Smooth muscle cell (in vitro differentiated cells): ENCODE results near the gene ESRRB. TPM values are rescaled to one million over a fixed set of nuclear protein-coding genes. Genes with fewer than 3 reads are reported as not detected.

Experiments
- DNase-seq: peaks from one replicate; lab custom pipeline; 2025; ENCODE audit not compliant: unreplicated experiment; lab: John Stamatoyannopoulos, UW
- H2AFZ ChIP-seq: fragments of 200-600 bp; sonication (generic); 2 replicates; pipeline ENCODE4 v1.6.0; 2016; ENCODE audit warnings: antibody characterized with exemption, low read depth, mild to moderate bottlenecking
- H3F3A ChIP-seq: fragments of 200-600 bp; sonication (generic); 2 replicates; pipeline ENCODE4 v1.6.0; 2017; ENCODE audit warnings: antibody characterized with exemption, low read depth
- H3K27ac ChIP-seq: fragments of 200-600 bp; sonication (generic); 2 replicates; pipeline ENCODE4 v1.5.1; 2016; ENCODE audit warnings: low read depth, mild to moderate bottlenecking
- H3K27me3 ChIP-seq: fragments of 200-600 bp; sonication (generic); 2 replicates; pipeline ENCODE4 v1.6.1; 2016; ENCODE audit warnings: low read depth, mild to moderate bottlenecking
- H3K36me3 ChIP-seq: fragments of 200-600 bp; sonication (generic); 2 replicates; pipeline ENCODE4 v1.5.1; 2016; ENCODE audit warnings: low read depth
- H3K4me1 ChIP-seq: fragments of 200-600 bp; sonication (generic); 2 replicates; pipeline ENCODE4 v1.5.1; 2016; ENCODE audit warnings: low read depth
- H3K4me2 ChIP-seq: fragments of 200-600 bp; sonication (generic); 2 replicates; pipeline ENCODE4 v1.6.0; 2016; ENCODE audit warnings: mild to moderate bottlenecking
- H3K4me3 ChIP-seq: fragments of 200-600 bp; sonication (generic); 2 replicates; pipeline ENCODE4 v1.5.1; 2016; ENCODE audit warnings: mild to moderate bottlenecking
- H3K79me2 ChIP-seq: fragments of 200-600 bp; sonication (generic); 2 replicates; pipeline ENCODE4 v1.6.0; 2016; ENCODE audit warnings: low read depth, mild to moderate bottlenecking
- H3K9ac ChIP-seq: fragments of 200-600 bp; sonication (generic); 2 replicates; pipeline ENCODE4 v1.6.0; 2016; ENCODE audit warnings: low read depth
- H3K9me3 ChIP-seq: fragments of 200-600 bp; sonication (generic); replicated peaks from 2 replicates; pipeline ENCODE4 v1.5.1; 2016; ENCODE audit warnings: low read depth
- H4K20me1 ChIP-seq: fragments of 200-600 bp; sonication (generic); 2 replicates; pipeline ENCODE4 v1.6.0; 2016; ENCODE audit warnings: low read depth
- CTCF ChIP-seq: fragments of 200-600 bp; sonication (generic); IDR thresholded peaks from 2 replicates; pipeline ENCODE4 v1.5.1; 2017; ENCODE audit warnings: borderline replicate concordance, mild to moderate bottlenecking, antibody characterized with exemption; ENCODE audit not compliant: insufficient read depth, poor library complexity, severe bottlenecking
- WGBS: methylation state at CpG from one replicate; pipeline ENCODE4 v1.1.7; 2016; ENCODE audit warnings: low lambda C conversion rate; 5-methylcytosine and 5-hydroxymethylcytosine counted together
- polyA plus RNA-seq: library from polyadenylated mRNA; unstranded; fragments of >200 nt; fragmentation: Nextera tagmentation; extraction: Ambion mirVana; gene quantifications from 2 replicates; pipeline ENCODE4 v1.2.1, GENCODE V29; 2016
- total RNA-seq: library from RNA; depleted of rRNA; stranded (reverse); fragments of >200 nt; gene quantifications from 2 replicates; pipeline ENCODE4 v1.2.3, GENCODE V29; 2014

Gene ESRRB
- total RNA-seq (0.72 TPM in 1 of 2 replicates, not detected in the other), polyA plus RNA-seq (not detected in 2 replicates)

GRCh38 chr14:76375947-76376404, at the start of gene ESRRB:
Gene ESRRB (plus strand): TSS chr14:76376137. CDS start chr14:76376402, 265 bp downstream.
- H3K36me3 ChIP-seq: no peaks in the 10 kb centered on the region
- H3K4me3 ChIP-seq: peak within 1 kb of the TSS; percentile 37
- peak within 1 kb of the TSS; percentile 82 for H3K4me2 ChIP-seq
- H3K79me2 ChIP-seq: no peaks in the 10 kb centered on the region
- no peak for DNase-seq
- H3K9ac ChIP-seq: no peak within 1 kb of the TSS
- peaks cover 97% of the 10 kb centered on the region for H3K27me3 ChIP-seq
- no peaks in the 10 kb centered on the region for H3F3A ChIP-seq
- peaks cover 15% of the 10 kb centered on the region for H3K4me1 ChIP-seq
- TF ChIP-seq CTCF: no peak
- WGBS: 2% methylated on average over 28 of the region's 29 CpGs
- H3K9me3 ChIP-seq: no peaks in the 10 kb centered on the region
- no peaks in the 10 kb centered on the region for H4K20me1 ChIP-seq
- H2AFZ ChIP-seq: no peak within 1 kb of the TSS
- no peak within 1 kb of the TSS for H3K27ac ChIP-seq

GRCh38 chr14:76326918-76327689, 48.8 kb upstream of the ESRRB start:
- Histone ChIP-seq H3K27ac (no peak overlapping the region), H3K79me2 (no peaks in the 10 kb centered on the region), H3F3A (no peaks in the 10 kb centered on the region), H2AFZ (no peak overlapping the region), H3K4me2 (no peak overlapping the region), H3K4me1 (no peaks in the 10 kb centered on the region), H3K9me3 (no peaks in the 10 kb centered on the region), H3K9ac (no peak overlapping the region), H4K20me1 (no peaks in the 10 kb centered on the region), H3K27me3 (peaks cover 51% of the 10 kb centered on the region), H3K4me3 (no peak overlapping the region), H3K36me3 (no peaks in the 10 kb centered on the region)
- TF ChIP-seq CTCF: no peak
- WGBS: 90% methylated on average over 11 of the region's 11 CpGs
- no peak for DNase-seq

GRCh38 chr14:76328457-76329137, 47.3 kb upstream of the ESRRB start:
- Histone ChIP-seq H3K79me2 (no peaks in the 10 kb centered on the region), H3K4me2 (no peak overlapping the region), H3K4me1 (no peaks in the 10 kb centered on the region), H2AFZ (no peak overlapping the region), H3F3A (no peaks in the 10 kb centered on the region), H3K9me3 (no peaks in the 10 kb centered on the region), H4K20me1 (no peaks in the 10 kb centered on the region), H3K36me3 (no peaks in the 10 kb centered on the region), H3K27ac (no peak overlapping the region), H3K9ac (no peak overlapping the region), H3K4me3 (no peak overlapping the region), H3K27me3 (peaks cover 52% of the 10 kb centered on the region)
- DNase-seq: no peak
- TF ChIP-seq CTCF: no peak
- 78% methylated on average over 8 of the region's 8 CpGs for WGBS
